Smooth muscle cell (in vitro differentiated cells): ENCODE measurements around the gene SLC12A8. TPM values are rescaled to one million over a fixed set of nuclear protein-coding genes. Genes with fewer than 3 reads are reported as not detected.

Source experiments
- DNase-seq: peaks from one replicate; lab custom pipeline; 2025; ENCODE audit not compliant: unreplicated experiment; lab: John Stamatoyannopoulos, UW
- H2AFZ ChIP-seq: fragments of 200-600 bp; sonication (generic); 2 replicates; pipeline ENCODE4 v1.6.0; 2016; ENCODE audit warnings: antibody characterized with exemption, low read depth, mild to moderate bottlenecking
- H3F3A ChIP-seq: fragments of 200-600 bp; sonication (generic); 2 replicates; pipeline ENCODE4 v1.6.0; 2017; ENCODE audit warnings: antibody characterized with exemption, low read depth
- H3K27ac ChIP-seq: fragments of 200-600 bp; sonication (generic); 2 replicates; pipeline ENCODE4 v1.5.1; 2016; ENCODE audit warnings: low read depth, mild to moderate bottlenecking
- H3K27me3 ChIP-seq: fragments of 200-600 bp; sonication (generic); 2 replicates; pipeline ENCODE4 v1.6.1; 2016; ENCODE audit warnings: low read depth, mild to moderate bottlenecking
- H3K36me3 ChIP-seq: fragments of 200-600 bp; sonication (generic); 2 replicates; pipeline ENCODE4 v1.5.1; 2016; ENCODE audit warnings: low read depth
- H3K4me1 ChIP-seq: fragments of 200-600 bp; sonication (generic); 2 replicates; pipeline ENCODE4 v1.5.1; 2016; ENCODE audit warnings: low read depth
- H3K4me2 ChIP-seq: fragments of 200-600 bp; sonication (generic); 2 replicates; pipeline ENCODE4 v1.6.0; 2016; ENCODE audit warnings: mild to moderate bottlenecking
- H3K4me3 ChIP-seq: fragments of 200-600 bp; sonication (generic); 2 replicates; pipeline ENCODE4 v1.5.1; 2016; ENCODE audit warnings: mild to moderate bottlenecking
- H3K79me2 ChIP-seq: fragments of 200-600 bp; sonication (generic); 2 replicates; pipeline ENCODE4 v1.6.0; 2016; ENCODE audit warnings: low read depth, mild to moderate bottlenecking
- H3K9ac ChIP-seq: fragments of 200-600 bp; sonication (generic); 2 replicates; pipeline ENCODE4 v1.6.0; 2016; ENCODE audit warnings: low read depth
- H3K9me3 ChIP-seq: fragments of 200-600 bp; sonication (generic); replicated peaks from 2 replicates; pipeline ENCODE4 v1.5.1; 2016; ENCODE audit warnings: low read depth
- H4K20me1 ChIP-seq: fragments of 200-600 bp; sonication (generic); 2 replicates; pipeline ENCODE4 v1.6.0; 2016; ENCODE audit warnings: low read depth
- WGBS: methylation state at CpG from one replicate; pipeline ENCODE4 v1.1.7; 2016; ENCODE audit warnings: low lambda C conversion rate; 5-methylcytosine and 5-hydroxymethylcytosine counted together
- polyA plus RNA-seq: library from polyadenylated mRNA; unstranded; fragments of >200 nt; fragmentation: Nextera tagmentation; extraction: Ambion mirVana; gene quantifications from 2 replicates; pipeline ENCODE4 v1.2.1, GENCODE V29; 2016
- total RNA-seq: library from RNA; depleted of rRNA; stranded (reverse); fragments of >200 nt; gene quantifications from 2 replicates; pipeline ENCODE4 v1.2.3, GENCODE V29; 2014
- TF ChIP-seq, protein P1 (sequence below): fragments of 200-600 bp; sonication (generic); IDR thresholded peaks from 2 replicates; pipeline ENCODE4 v1.5.1; 2017; ENCODE audit warnings: borderline replicate concordance, mild to moderate bottlenecking, antibody characterized with exemption; ENCODE audit not compliant: insufficient read depth, poor library complexity, severe bottlenecking

Gene SLC12A8
- total and polyA plus RNA-seq, 2 experiments from 2014 or later: 28.5 to 54.3 TPM

DNA sequence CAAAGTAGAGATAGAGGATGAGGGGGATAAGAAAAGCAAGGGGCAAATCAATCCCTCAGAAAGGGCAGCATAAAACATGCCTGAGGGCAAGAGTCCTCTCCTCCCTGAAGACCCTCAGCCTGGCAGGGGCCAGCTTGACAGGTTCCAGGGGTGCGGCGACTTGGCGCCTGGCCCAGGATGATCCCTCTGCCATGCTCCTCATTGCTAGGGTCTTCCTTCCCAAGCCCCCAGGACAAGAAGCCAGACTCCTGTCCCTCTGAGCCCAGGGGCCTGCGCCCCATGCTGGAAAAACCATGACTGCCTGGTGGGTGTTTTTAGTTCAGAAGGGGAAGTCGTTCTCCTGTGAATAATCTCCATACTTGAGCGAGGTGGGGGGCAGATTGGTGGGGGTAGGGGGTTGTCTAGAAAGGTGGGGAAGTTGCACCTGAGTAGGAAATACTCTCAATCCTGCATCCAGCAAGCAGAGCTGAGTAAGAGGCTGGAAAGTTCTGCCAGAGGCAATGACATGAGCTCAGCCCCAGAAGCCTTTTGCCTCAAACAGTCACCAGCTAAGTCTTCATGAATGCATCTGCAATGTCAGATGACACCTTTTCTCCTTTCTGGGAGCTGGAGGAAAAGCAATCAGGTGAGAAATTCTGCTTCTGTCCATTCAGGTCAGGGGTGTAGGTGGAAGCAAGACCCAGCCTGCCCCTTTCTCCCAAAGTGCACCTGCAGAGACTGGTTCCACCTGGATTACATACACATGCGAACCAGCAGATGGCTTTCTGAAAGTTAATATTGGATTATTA, 18.3 kb downstream of the SLC12A8 start:
- Histone ChIP-seq H4K20me1 (no peaks in the 10 kb centered on the region), H3K4me1 (no peaks in the 10 kb centered on the region), H3K79me2 (no peaks in the 10 kb centered on the region), H3K27ac (no peak overlapping the region), H3K9me3 (no peaks in the 10 kb centered on the region), H3K4me2 (no peak overlapping the region), H3K27me3 (no peaks in the 10 kb centered on the region), H3K4me3 (no peak overlapping the region), H3F3A (no peaks in the 10 kb centered on the region), H3K9ac (no peak overlapping the region), H2AFZ (no peak overlapping the region), H3K36me3 (no peaks in the 10 kb centered on the region)
- WGBS: 87% methylated on average over 7 of the region's 7 CpGs
- DNase-seq: no peak
- TF ChIP-seq, protein P1, sequence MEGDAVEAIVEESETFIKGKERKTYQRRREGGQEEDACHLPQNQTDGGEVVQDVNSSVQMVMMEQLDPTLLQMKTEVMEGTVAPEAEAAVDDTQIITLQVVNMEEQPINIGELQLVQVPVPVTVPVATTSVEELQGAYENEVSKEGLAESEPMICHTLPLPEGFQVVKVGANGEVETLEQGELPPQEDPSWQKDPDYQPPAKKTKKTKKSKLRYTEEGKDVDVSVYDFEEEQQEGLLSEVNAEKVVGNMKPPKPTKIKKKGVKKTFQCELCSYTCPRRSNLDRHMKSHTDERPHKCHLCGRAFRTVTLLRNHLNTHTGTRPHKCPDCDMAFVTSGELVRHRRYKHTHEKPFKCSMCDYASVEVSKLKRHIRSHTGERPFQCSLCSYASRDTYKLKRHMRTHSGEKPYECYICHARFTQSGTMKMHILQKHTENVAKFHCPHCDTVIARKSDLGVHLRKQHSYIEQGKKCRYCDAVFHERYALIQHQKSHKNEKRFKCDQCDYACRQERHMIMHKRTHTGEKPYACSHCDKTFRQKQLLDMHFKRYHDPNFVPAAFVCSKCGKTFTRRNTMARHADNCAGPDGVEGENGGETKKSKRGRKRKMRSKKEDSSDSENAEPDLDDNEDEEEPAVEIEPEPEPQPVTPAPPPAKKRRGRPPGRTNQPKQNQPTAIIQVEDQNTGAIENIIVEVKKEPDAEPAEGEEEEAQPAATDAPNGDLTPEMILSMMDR: no peak

DNA sequence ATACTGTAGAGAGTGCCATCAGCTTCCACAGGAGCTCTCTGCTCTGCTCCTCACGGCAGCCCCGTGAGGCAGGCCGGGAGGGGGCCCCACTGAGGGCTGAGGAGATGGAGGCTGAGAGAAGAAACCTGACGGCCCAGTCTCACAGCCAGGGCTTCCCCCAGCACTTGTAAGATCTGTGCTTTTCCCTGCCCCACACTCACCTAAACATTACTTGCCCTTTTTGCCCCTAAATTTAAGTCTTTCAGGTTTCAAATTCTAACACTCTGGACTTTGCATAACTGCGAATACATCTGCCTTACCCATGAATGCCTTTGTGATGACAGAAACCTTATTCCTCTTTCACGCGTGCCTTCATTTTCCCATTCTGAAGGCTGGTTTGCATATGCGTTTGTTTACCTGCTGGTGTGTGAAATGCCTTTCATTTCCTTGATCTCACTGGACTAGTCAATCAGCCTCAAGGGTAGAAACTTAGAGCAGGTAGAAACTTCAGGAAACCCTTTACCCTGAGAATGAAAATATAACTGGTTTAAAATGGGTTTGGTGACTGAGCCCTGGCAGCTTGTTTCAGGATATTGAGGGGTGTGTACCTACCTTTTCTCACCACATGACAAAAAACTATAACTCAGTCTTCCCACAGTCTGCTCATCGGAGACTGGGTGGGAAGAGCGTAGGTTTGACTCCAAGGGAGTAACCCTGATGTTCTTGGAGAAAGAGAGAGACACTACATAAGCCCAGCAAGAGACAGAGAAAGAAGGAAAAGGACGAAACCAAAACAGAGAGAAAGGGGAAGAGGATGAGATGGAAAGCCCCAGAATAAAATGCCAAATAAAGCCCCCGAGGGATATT, 20.1 kb downstream of the SLC12A8 start:
- WGBS: 65% methylated on average over 12 of the region's 12 CpGs

DNA sequence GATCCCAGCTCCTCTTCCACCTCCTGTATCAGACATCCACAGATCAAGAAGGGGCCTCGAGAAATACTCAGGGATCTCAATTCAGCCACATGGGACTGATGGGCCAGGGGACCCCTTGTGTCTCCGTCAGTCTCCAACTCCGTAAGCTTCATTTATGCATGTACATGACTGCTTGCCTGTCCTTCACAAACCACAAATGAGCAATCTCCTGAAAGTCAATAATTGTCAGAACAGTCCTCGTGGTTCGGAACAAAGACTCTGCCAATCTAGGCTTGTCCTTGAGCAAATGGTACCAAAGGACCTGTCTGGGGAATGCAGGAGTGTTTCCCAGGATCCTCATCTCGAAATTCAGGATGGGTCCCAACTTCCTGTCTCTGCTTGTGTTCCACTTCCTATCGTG, 20.8 kb downstream of the SLC12A8 start:
- H3K4me1 ChIP-seq: peaks cover 2% of the 10 kb centered on the region
- H3K36me3 ChIP-seq: no peaks in the 10 kb centered on the region
- H3F3A ChIP-seq: peaks cover under 1% of the 10 kb centered on the region
- H4K20me1 ChIP-seq: no peaks in the 10 kb centered on the region
- H3K27ac ChIP-seq: no peak overlapping the region
- H3K4me2 ChIP-seq: no peak overlapping the region
- 90% methylated on average over 7 of the region's 7 CpGs for WGBS
- H2AFZ ChIP-seq: no peak overlapping the region
- no peaks in the 10 kb centered on the region for H3K9me3 ChIP-seq
- H3K9ac ChIP-seq: no peak overlapping the region
- no peaks in the 10 kb centered on the region for H3K79me2 ChIP-seq
- no peaks in the 10 kb centered on the region for H3K27me3 ChIP-seq
- no peak overlapping the region for H3K4me3 ChIP-seq
- TF ChIP-seq, protein P1: no peak
- DNase-seq: no peak

More for the DNA sequence above, 20.1 kb downstream of the SLC12A8 start:
- Histone ChIP-seq H3F3A (no peaks in the 10 kb centered on the region), H3K36me3 (no peaks in the 10 kb centered on the region), H3K4me1 (no peaks in the 10 kb centered on the region), H3K4me2 (no peak overlapping the region), H3K9me3 (no peaks in the 10 kb centered on the region), H3K4me3 (no peak overlapping the region), H4K20me1 (no peaks in the 10 kb centered on the region), H3K27ac (no peak overlapping the region), H3K9ac (no peak overlapping the region), H3K27me3 (no peaks in the 10 kb centered on the region), H2AFZ (no peak overlapping the region), H3K79me2 (no peaks in the 10 kb centered on the region)
- no peak for DNase-seq
- TF ChIP-seq, protein P1: no peak
